ENCODE measurements around the gene PARD6B. TPM values are rescaled to one million over a fixed set of nuclear protein-coding genes. Genes with fewer than 3 reads are reported as not detected.
A peak's percentile ranks its signal among the peaks of the same experiment; 100 is the strongest.
"Not testable (repeated sequence)": the region's sequence is repeated elsewhere in the genome, so short reads cannot be mapped to it uniquely, and the experiment has no call there.

Gene PARD6B
- total RNA-seq, 2 experiments from 2014 or later, result 4.4 to 6.1 TPM

DNA sequence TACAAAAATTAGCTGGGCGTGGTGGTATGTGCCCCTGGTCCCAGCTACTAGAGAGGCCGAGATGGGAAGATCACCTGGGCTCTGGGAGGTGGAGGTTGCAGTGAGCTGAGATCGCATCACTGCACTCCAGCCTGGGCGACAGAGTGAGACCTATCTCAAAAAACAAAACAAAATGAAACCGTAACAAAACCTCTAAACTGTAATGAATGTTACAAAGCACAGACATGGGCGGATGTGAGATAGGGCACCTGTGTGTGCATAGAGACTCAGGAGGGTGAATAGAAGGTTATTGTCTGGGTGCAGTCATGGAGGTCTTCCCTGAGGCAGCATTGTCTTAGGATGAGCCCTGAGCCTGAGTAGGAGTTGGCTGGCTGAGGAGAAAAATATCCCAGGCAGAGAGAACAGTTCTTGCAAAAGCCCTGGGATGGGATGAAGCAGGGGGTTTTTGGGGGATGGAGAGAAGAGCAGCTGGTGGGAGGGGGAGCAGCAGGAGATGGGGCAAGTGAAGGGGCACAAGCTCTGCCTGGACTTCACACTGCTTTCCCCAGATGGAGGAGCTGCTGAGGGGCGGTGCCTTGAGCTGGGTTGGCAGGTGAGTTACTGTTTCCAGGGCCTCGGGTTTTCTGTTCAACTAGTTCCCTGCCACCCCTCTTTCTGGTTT lies 68.6 kb downstream of the PARD6B start:
- Histone ChIP-seq H3K36me3 (ENCODE audit: insufficient read depth, low read length) (peaks cover 47% of the 10 kb centered on the region), H3K79me2 (ENCODE audit: insufficient read depth, low read depth, low read length) (peaks cover 90% of the 10 kb centered on the region), H3K27ac (ENCODE audit: low read depth, low read length, poor library complexity, severe bottlenecking) (peak overlapping the region; percentile 98), H3K4me2 (ENCODE audit: low read length) (peak overlapping the region; percentile 79), H4K20me1 (ENCODE audit: insufficient read depth, low read length) (no peaks in the 10 kb centered on the region), H3K4me3 (ENCODE audit: low read depth, low read length, poor library complexity, severe bottlenecking) (peak overlapping the region; percentile 61), H3K9me2 (ENCODE audit: insufficient read depth, low read length) (no peaks in the 10 kb centered on the region), H3K4me1 (ENCODE audit: insufficient read depth, low read length, poor library complexity, severe bottlenecking) (peaks cover 86% of the 10 kb centered on the region), H2AFZ (ENCODE audit: low read length) (no peak overlapping the region), H3K9me3 (ENCODE audit: low read length) (no peaks in the 10 kb centered on the region)
- peak; percentile 86 for DNase-seq (ENCODE audit: low spot score)
- CTCF ChIA-PET (ENCODE audit: unreplicated experiment), result interaction anchor here (0.5 to 1.5 kb wide), 5 partner anchors 11 to 131 kb away, joined by 3 to 5 read pairs (median 3); no protein-coding TSS in a partner anchor
- BruUV-seq (replicated peaks), result no TSS peak
- TF ChIP-seq EZH2phosphoT487 (IDR thresholded peaks at IDR 0.05; ENCODE audit: borderline replicate concordance, low read depth, low read length), result no peak
- TF ChIP-seq, protein P1, sequence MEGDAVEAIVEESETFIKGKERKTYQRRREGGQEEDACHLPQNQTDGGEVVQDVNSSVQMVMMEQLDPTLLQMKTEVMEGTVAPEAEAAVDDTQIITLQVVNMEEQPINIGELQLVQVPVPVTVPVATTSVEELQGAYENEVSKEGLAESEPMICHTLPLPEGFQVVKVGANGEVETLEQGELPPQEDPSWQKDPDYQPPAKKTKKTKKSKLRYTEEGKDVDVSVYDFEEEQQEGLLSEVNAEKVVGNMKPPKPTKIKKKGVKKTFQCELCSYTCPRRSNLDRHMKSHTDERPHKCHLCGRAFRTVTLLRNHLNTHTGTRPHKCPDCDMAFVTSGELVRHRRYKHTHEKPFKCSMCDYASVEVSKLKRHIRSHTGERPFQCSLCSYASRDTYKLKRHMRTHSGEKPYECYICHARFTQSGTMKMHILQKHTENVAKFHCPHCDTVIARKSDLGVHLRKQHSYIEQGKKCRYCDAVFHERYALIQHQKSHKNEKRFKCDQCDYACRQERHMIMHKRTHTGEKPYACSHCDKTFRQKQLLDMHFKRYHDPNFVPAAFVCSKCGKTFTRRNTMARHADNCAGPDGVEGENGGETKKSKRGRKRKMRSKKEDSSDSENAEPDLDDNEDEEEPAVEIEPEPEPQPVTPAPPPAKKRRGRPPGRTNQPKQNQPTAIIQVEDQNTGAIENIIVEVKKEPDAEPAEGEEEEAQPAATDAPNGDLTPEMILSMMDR (conservative IDR thresholded peaks at IDR 0.05; ENCODE audit: low read length), result no peak
- POLR2A ChIA-PET, result interaction anchor here (1.4 to 11.7 kb wide), 2 partner anchors 17 to 69 kb away, joined by 5 to 230 read pairs; no protein-coding TSS in a partner anchor
- intact Hi-C loops (cut with micrococcal nuclease; ENCODE audit: unreplicated experiment), result loop anchor here (1.0 to 10.0 kb wide), 2 partner anchors 15 to 665 kb away; no protein-coding TSS in a partner anchor

DNA sequence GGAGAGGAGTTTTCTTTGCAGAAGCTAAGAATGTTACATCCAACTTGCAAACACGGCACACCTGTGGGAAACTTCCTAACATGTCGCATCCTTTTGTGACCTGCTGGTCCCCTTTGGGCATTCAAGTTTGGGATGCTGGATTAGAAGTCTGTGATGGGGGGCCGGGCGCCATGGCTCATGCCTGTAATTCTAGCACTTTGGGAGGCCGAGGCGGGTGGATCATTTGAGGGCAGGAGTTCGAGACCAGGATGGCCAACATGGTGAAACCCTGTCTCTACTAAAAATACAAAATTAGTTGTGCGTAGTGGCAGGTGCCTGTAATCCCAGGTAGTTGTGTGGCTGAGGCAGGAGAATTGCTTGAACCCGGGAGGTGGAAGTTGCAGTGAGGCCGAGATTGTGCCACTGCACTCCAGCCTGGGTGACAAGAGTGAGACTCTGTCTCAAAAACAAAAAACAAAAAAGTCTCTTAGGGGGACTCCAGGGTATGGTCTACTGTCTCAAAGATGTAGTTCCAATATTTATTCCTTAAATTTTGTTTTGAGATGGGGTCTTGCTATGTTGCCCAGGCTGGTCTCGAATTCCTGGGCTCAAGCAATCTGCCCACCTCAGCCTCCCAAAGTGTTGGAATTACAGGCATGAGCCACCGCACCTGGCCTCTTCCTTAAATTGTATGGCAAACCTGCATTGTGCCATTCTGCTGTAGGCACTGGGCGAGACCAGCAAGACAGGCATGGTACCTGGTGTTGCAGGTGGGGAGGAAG lies 69.8 kb downstream of the PARD6B start:
- H3K9me3 ChIP-seq (ENCODE audit: low read length); H4K20me1 ChIP-seq (ENCODE audit: insufficient read depth, low read length); H3K9me2 ChIP-seq (ENCODE audit: insufficient read depth, low read length); DNase-seq (ENCODE audit: low spot score); H2AFZ ChIP-seq (ENCODE audit: low read length); BruUV-seq (replicated peaks): not testable (repeated sequence)
- POLR2A ChIA-PET, result interaction anchor here (0.6 to 11.7 kb wide), 2 partner anchors 16 to 48 kb away, joined by 3 to 230 read pairs; no protein-coding TSS in a partner anchor
- Histone ChIP-seq H3K36me3 (ENCODE audit: insufficient read depth, low read length) (peaks cover 53% of the 10 kb centered on the region), H3K4me3 (ENCODE audit: low read depth, low read length, poor library complexity, severe bottlenecking) (peak overlapping the region; percentile 61), H3K4me1 (ENCODE audit: insufficient read depth, low read length, poor library complexity, severe bottlenecking) (peaks cover 97% of the 10 kb centered on the region), H3K4me2 (ENCODE audit: low read length) (peak overlapping the region; percentile 79), H3K27ac (ENCODE audit: low read depth, low read length, poor library complexity, severe bottlenecking) (peak overlapping the region; percentile 98), H3K79me2 (ENCODE audit: insufficient read depth, low read depth, low read length) (peaks cover 95% of the 10 kb centered on the region)
- intact Hi-C loops (cut with micrococcal nuclease; ENCODE audit: unreplicated experiment), result loop anchor here (1.0 to 10.0 kb wide), 2 partner anchors 14 to 664 kb away; no protein-coding TSS in a partner anchor
- CTCF ChIA-PET (ENCODE audit: unreplicated experiment), result interaction anchor here (0.5 to 0.8 kb wide), 2 partner anchors 48 to 681 kb away, joined by 3 to 15 read pairs; no protein-coding TSS in a partner anchor

DNA sequence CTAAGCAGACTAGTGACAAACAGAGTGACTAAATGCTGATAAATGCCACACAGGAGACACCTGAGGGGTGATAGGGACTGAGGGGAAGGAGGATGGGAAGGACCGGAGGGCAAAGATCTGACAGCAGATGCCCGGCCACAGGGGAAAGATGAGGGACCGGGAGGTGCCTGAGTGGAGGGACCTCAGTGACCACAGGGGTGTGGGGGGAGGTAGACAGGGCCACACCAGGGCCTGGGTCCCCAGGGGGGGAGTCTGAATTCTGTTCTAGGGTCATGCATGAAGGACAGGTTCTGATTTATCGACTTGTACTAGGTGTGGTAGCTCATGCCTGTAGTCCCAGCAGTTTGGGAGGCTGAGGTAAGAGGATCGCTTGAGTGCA lies 70.4 kb downstream of the PARD6B start:
- POLR2A ChIA-PET, result interaction anchor here (0.6 to 11.7 kb wide), 2 partner anchors 15 to 47 kb away, joined by 3 to 230 read pairs; no protein-coding TSS in a partner anchor
- H3K4me2 ChIP-seq (ENCODE audit: low read length), result peak overlapping the region; percentile 79

More for the DNA sequence above, 70.4 kb downstream of the PARD6B start:
- Histone ChIP-seq H2AFZ (ENCODE audit: low read length) (no peak overlapping the region), H4K20me1 (ENCODE audit: insufficient read depth, low read length) (no peaks in the 10 kb centered on the region), H3K4me3 (ENCODE audit: low read depth, low read length, poor library complexity, severe bottlenecking) (peak overlapping the region; percentile 61), H3K27ac (ENCODE audit: low read depth, low read length, poor library complexity, severe bottlenecking) (peak overlapping the region; percentile 98), H3K79me2 (ENCODE audit: insufficient read depth, low read depth, low read length) (peaks cover 97% of the 10 kb centered on the region), H3K9me2 (ENCODE audit: insufficient read depth, low read length) (no peaks in the 10 kb centered on the region), H3K36me3 (ENCODE audit: insufficient read depth, low read length) (peaks cover 54% of the 10 kb centered on the region), H3K4me1 (ENCODE audit: insufficient read depth, low read length, poor library complexity, severe bottlenecking) (peaks cover 100% of the 10 kb centered on the region), H3K9me3 (ENCODE audit: low read length) (no peaks in the 10 kb centered on the region)
- CTCF ChIA-PET (ENCODE audit: unreplicated experiment), result interaction anchor here (0.5 to 1.4 kb wide), 2 partner anchors 11 to 680 kb away, joined by 4 to 15 read pairs; no protein-coding TSS in a partner anchor
- peak; percentile 33 for DNase-seq (ENCODE audit: low spot score)
- intact Hi-C loops (cut with micrococcal nuclease; ENCODE audit: unreplicated experiment), result loop anchor here (10.0 kb wide), 1 partner anchor 663 kb away; no protein-coding TSS in a partner anchor
- no peak for TF ChIP-seq EZH2phosphoT487 (IDR thresholded peaks at IDR 0.05; ENCODE audit: borderline replicate concordance, low read depth, low read length)
- TF ChIP-seq, protein P1 (conservative IDR thresholded peaks at IDR 0.05; ENCODE audit: low read length), result no peak
- BruUV-seq (replicated peaks), result no TSS peak
